ENCODE results near the gene STX10.

Gene STX10

DNA sequence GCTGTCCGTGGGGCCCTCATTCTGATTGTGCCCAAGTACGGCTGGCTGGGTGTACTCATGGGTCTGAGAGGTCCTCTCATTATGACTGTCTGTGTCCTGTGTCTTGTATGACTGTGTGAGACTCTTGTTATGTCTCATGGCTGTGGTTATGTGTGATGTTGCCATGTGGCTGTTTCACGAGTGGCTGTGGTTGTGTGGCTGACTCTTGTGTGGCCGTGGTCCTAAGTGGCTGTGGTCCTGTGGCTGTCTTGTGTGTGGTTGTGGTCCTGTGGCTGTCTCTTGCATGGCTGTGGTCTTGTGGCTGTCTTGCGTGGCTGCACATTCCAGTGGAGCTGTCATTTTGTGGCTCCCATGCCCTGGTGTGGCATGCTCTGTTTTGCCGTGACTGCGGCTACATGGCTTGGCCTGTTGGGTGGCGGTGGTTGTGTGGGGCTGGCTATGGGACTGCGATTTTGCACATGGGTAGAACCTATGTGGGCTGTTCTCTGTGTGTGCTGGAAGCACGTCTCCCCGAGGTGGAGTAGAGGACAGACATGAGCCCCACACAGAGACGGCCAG lies 50.1 kb downstream of the STX10 start:
- DNase-seq (ENCODE audit: low read depth), result peak; percentile 52

- DNase-seq (ENCODE audit: low read depth), result peak; percentile 80
These were observed 50.8 kb downstream of the STX10 start for GRCh38 chr19:13099073-13099999.

- peak; percentile 61 for DNase-seq (ENCODE audit: low read depth)
These were observed 51.7 kb downstream of the STX10 start for GRCh38 chr19:13098277-13099072.

GRCh38 chr19:13097463-13098258 lies 52.5 kb downstream of the STX10 start:
- no peak for DNase-seq (ENCODE audit: low read depth)

DNA sequence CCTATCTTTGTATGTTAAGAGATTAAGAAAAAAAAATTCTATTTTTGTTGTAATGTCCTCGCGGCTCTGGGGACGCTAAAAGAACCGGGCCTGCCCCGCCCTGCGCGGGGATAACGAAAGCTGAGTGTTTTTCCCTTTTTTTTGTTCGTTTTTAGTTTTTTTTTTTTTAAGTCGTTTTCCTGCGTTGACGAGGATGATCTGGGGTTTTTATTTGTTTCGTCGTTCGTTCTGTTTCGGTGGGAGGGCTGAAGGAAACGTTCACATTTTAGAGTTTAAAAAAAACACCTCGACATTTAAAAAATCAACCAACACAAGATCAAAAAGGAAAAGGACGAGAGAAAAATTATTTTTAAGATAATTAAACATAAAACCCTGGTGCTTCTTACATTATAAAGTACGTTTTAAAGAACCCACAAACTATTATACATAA lies 53.1 kb downstream of the STX10 start:
- DNase-seq (ENCODE audit: low read depth), result no peak

DNA sequence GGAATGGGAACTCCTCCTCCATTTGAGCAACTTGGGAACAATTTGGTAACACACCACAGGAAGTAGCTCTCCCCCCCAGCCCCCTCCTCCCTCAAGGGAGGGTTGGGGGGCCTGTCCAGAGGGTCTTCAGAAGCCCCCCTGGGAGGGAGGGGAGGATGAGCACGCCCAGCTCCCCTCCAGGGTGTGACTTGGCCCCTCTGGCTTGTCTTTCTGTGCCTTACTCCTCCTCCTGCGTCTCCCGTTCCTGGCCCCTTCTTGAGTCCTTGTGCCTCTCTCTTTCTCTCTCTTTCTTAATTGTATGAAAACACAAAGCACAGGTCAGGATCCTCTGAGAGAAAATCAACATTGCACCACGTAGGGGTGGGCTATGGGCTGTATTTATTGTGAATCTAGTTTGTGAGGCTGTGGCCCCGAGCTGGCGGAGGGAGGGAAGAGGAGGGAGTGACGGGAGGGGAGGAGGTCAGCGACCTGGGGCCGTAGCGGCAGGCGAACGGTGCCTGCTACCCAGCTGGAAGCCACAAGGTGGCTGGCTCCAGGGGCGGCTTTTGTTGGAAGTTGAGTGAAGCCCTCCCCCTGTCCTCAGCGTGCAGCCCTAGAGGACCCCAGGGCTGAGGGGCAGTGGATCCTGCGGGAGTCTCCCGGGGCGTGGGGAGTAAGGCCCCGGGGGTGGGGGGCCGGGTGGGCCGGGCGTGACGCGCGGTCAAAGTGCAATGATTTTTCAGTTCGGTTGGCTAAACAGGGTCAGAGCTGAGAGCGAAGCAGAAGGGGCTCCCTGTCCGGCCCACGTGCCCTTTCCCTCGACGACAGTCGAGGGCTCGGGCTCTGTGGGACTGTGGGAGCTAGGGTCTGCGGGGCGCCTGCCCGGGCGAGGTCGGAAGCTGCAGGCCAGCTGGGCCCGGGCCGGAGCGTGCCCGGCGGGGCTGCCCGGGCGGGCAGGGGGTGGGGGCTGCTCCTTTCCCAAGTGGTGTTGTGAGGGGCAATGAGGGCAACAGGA lies 53.9 kb downstream of the STX10 start:
- no peak for DNase-seq (ENCODE audit: low read depth)

GRCh38 chr19:13095393-13095784 lies 54.8 kb downstream of the STX10 start:
- DNase-seq (ENCODE audit: low read depth), result no peak

DNA sequence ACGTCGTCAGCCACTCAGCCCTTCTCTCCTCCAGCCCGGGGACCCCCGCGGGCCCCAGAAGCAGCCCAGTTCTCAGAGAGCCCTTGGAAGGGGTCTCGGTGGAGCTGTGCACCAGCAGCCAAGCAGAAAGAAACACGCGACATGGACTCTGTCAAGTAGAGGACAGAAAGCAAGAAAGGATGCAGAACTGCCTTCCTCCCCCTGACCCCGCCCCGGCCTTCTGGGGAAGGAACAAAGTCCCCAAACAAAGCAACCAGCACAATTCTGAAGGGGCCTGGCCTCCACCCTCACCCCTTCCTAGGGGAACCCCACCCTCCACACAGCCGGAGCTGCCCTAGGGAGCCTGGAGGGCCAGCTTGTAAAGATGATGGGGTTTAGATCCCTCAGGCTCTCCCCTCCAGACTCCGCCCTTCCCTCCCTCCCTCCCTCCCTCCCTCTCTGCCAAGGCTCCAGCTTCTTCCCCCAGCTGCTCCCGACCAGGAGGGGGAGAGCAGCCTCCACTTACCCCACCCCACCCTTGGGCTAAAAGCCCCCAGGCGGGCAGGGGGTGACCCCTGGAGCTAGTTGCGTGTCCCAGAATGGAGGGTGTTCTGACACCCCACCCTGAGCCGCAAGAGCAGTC lies 55.3 kb downstream of the STX10 start:
- DNase-seq (ENCODE audit: low read depth), result no peak

- DNase-seq (ENCODE audit: low read depth), result no peak
These were observed 56.1 kb downstream of the STX10 start for GRCh38 chr19:13094106-13094504.
